H1 (cell line): Measurements from ENCODE around the gene BRD1.
A peak's percentile ranks its signal among the peaks of the same experiment; 100 is the strongest.

Experiments used
- BCL11A ChIP-seq, 2 experiments: IDR thresholded peaks; one replicate each; pipeline ENCODE4 v1.6.1; 2011; ENCODE audit warnings: low read depth in 2 of 2, low read length in 2 of 2, mild to moderate bottlenecking in 2 of 2
- CTCF ChIP-seq, 3 experiments: IDR thresholded peaks; 1 replicate in 2 of 3; 2 replicates in 1 of 3; pipeline versions ENCODE4 v1.5.1 to v1.6.1; 2011; ENCODE audit warnings: low read length in 3 of 3, mild to moderate bottlenecking in 3 of 3, inconsistent platforms in 2 of 3, low read depth in 1 of 3, moderate library complexity in 1 of 3; ENCODE audit not compliant: insufficient read depth in 1 of 3; ENCODE audit errors: control extremely low read depth in 1 of 3
- EP300 ChIP-seq, 2 experiments: IDR thresholded peaks; 1 replicate in 1 of 2; 2 replicates in 1 of 2; pipeline ENCODE4 v1.6.1; 2011 to 2012; ENCODE audit warnings: low read depth in 2 of 2, low read length in 2 of 2, mild to moderate bottlenecking in 2 of 2, borderline replicate concordance in 1 of 2, inconsistent platforms in 1 of 2, moderate library complexity in 1 of 2
- EZH2 ChIP-seq: fragments of 200-600 bp; sonication (generic); IDR thresholded peaks from 2 replicates; pipeline ENCODE4 v1.7.1; 2012; ENCODE audit warnings: low read depth, mild to moderate bottlenecking, moderate library complexity, low read length, inconsistent platforms; ENCODE audit not compliant: severe bottlenecking
- FOSL1 ChIP-seq: IDR thresholded peaks from 2 replicates; pipeline ENCODE4 v1.6.1; 2011; ENCODE audit warnings: mild to moderate bottlenecking, low read depth, low read length, moderate library complexity; ENCODE audit not compliant: insufficient read depth
- JUND ChIP-seq: IDR thresholded peaks from 2 replicates; pipeline ENCODE4 v1.6.1; 2011; ENCODE audit warnings: mild to moderate bottlenecking, improper control_type of control experiment, low read length
- NANOG ChIP-seq: IDR thresholded peaks from 2 replicates; pipeline ENCODE4 v1.6.1; 2011; ENCODE audit warnings: low read length, low read depth, mild to moderate bottlenecking, inconsistent platforms; ENCODE audit not compliant: insufficient read depth, poor library complexity, severe bottlenecking
- PHF8 ChIP-seq: fragments of 200-600 bp; sonication (generic); conservative IDR thresholded peaks from 2 replicates; pipeline ENCODE4 v1.7.1; 2012; ENCODE audit warnings: low read depth, mild to moderate bottlenecking, inconsistent platforms, low read length, moderate library complexity
- POLR2A ChIP-seq, 2 experiments: IDR thresholded peaks; 1 replicate in 1 of 2; 2 replicates in 1 of 2; pipeline ENCODE4 v1.6.1; 2011; ENCODE audit warnings: low read depth in 2 of 2, low read length in 2 of 2, mild to moderate bottlenecking in 2 of 2; ENCODE audit errors: control extremely low read depth in 1 of 2
- RBBP5 ChIP-seq: IDR thresholded peaks from 2 replicates; pipeline ENCODE4 v1.7.1; 2012; ENCODE audit warnings: low read depth, mild to moderate bottlenecking, inconsistent platforms, low read length, moderate library complexity, borderline replicate concordance
- SP1 ChIP-seq: IDR thresholded peaks from 2 replicates; pipeline ENCODE4 v1.6.1; 2011; ENCODE audit warnings: low read depth, low read length
- ZNF274 ChIP-seq: IDR thresholded peaks from 2 replicates; pipeline ENCODE4 v1.7.0; 2012; ENCODE audit warnings: low read length, borderline replicate concordance; ENCODE audit errors: extremely low read depth

GRCh38 chr22:49724893-49725489 lies 102.7 kb downstream of the BRD1 start:
- TF ChIP-seq BCL11A (IDR thresholded peaks at IDR 0.05; ENCODE audit: low read depth in 2 of 2, low read length in 2 of 2) (no peak), ZNF274 (no peak), EP300 (IDR thresholded peaks at IDR 0.05; ENCODE audit: borderline replicate concordance in 1 of 2, low read depth in 2 of 2, low read length in 2 of 2) (no peak), POLR2A (IDR thresholded peaks at IDR 0.05; ENCODE audit: control extremely low read depth in 1 of 2, low read depth in 2 of 2, low read length in 2 of 2) (no peak), EZH2 (no peak), NANOG (no peak), JUND (no peak; the same call in 1 of the 2 replicates), CTCF (IDR thresholded peaks at IDR 0.05; ENCODE audit: control extremely low read depth in 1 of 3, insufficient read depth in 1 of 3, low read depth in 1 of 3, low read length in 3 of 3) (peak; percentile 86 to 91 (median 90)), PHF8 (no peak), FOSL1 (no peak), RBBP5 (no peak), SP1 (no peak)
